HG02981 (cell line): ENCODE measurements around the gene CYTH4.
"Not testable (repeated sequence)": the region's sequence is repeated elsewhere in the genome, so short reads cannot be mapped to it uniquely, and the experiment has no call there.

Experiments
- ATAC-seq: cut with Tn5 transposase; IDR thresholded peaks from one replicate; pipeline ENCODE4 v1.9.1; 2021; ENCODE audit warnings: mild to moderate bottlenecking, moderate library complexity; ENCODE audit not compliant: unreplicated experiment

CYTH4 gene

GRCh38 chr22:37326726-37327125 is 44.4 kb downstream of the CYTH4 start:
- ATAC-seq = no peak

GRCh38 chr22:37328017-37328416 is 45.7 kb downstream of the CYTH4 start:
- no peak for ATAC-seq

GRCh38 chr22:37328538-37329237 is 46.4 kb downstream of the CYTH4 start:
- ATAC-seq = not testable (repeated sequence)

- ATAC-seq = no peak
Observed at GRCh38 chr22:37329238-37330140, 47.2 kb downstream of the CYTH4 start.

- ATAC-seq = no peak
Observed at GRCh38 chr22:37330200-37331033, 48.1 kb downstream of the CYTH4 start.

- no peak for ATAC-seq
Observed at GRCh38 chr22:37331034-37331428, 48.7 kb downstream of the CYTH4 start.

- no peak for ATAC-seq
Observed at GRCh38 chr22:37331856-37332536, 49.7 kb downstream of the CYTH4 start.

- no peak for ATAC-seq
Observed at GRCh38 chr22:37333724-37334460, 51.6 kb downstream of the CYTH4 start.

GRCh38 chr22:37334461-37334858 is 52.2 kb downstream of the CYTH4 start:
- ATAC-seq = no peak

- no peak for ATAC-seq
Observed at GRCh38 chr22:37334859-37335805, 52.8 kb downstream of the CYTH4 start.

- ATAC-seq = no peak
Observed at GRCh38 chr22:37335806-37336199, 53.5 kb downstream of the CYTH4 start.

- ATAC-seq = no peak
Observed at GRCh38 chr22:37336579-37336978, 54.3 kb downstream of the CYTH4 start.

- no peak for ATAC-seq
Observed at GRCh38 chr22:37337204-37337943, 55.1 kb downstream of the CYTH4 start.

- no peak for ATAC-seq
Observed at GRCh38 chr22:37338539-37339246, 56.4 kb downstream of the CYTH4 start.

GRCh38 chr22:37340331-37341262 is 58.3 kb downstream of the CYTH4 start:
- ATAC-seq = no peak

- no peak for ATAC-seq
Observed at GRCh38 chr22:37342065-37342464, 59.8 kb downstream of the CYTH4 start.
